CD4-positive, CD25-positive, alpha-beta regulatory T cell (primary cell): Measurements from ENCODE around the gene PHF3. TPM values are rescaled to one million over a fixed set of nuclear protein-coding genes. Genes with fewer than 3 reads are reported as not detected.
A peak's percentile ranks its signal among the peaks of the same experiment; 100 is the strongest.

Source experiments
- ATAC-seq, 2 donors: fragments of 150-1000 bp; cut with Tn5 transposase; one replicate each; pipeline ENCODE4 v1.10.0; 2021; ENCODE audit warnings: low read depth in 2 of 2, moderate number of reproducible peaks in 2 of 2, moderate library complexity in 1 of 2
- DNase-seq, 3 donors: peaks; one replicate each; pipeline versions ENCODE4 v3.0.0 to v3.0.0-alpha.2; 2012 to 2022; ENCODE audit warnings: mixed read lengths in 1 of 3
- H3K27ac ChIP-seq: one replicate; pipeline ENCODE4 v1.7.0; 2013; ENCODE audit warnings: mild to moderate bottlenecking, low read length; ENCODE audit not compliant: insufficient read depth, poor library complexity, severe bottlenecking
- H3K27me3 ChIP-seq: one replicate; pipeline ENCODE4 v1.7.0; 2013; ENCODE audit warnings: low read length; ENCODE audit not compliant: control insufficient read depth, insufficient read depth
- H3K36me3 ChIP-seq: one replicate; pipeline ENCODE4 v1.7.0; 2013; ENCODE audit warnings: mild to moderate bottlenecking, low read length, moderate library complexity; ENCODE audit not compliant: control insufficient read depth, insufficient read depth
- H3K4me1 ChIP-seq: 2 replicates; pipeline ENCODE4 v1.7.0; 2013; ENCODE audit warnings: mild to moderate bottlenecking, low read length; ENCODE audit not compliant: insufficient read depth, control insufficient read depth, poor library complexity, severe bottlenecking
- H3K4me3 ChIP-seq: one replicate; pipeline ENCODE4 v1.7.0; 2013; ENCODE audit warnings: low read depth, mild to moderate bottlenecking, low read length, moderate library complexity
- H3K9me3 ChIP-seq, 2 experiments: 1 replicate in 1 of 2; 2 replicates in 1 of 2; pipeline ENCODE4 v1.7.0; 2013; ENCODE audit warnings: low read length in 2 of 2, mild to moderate bottlenecking in 1 of 2, moderate library complexity in 1 of 2; ENCODE audit not compliant: control insufficient read depth in 2 of 2
- H3K27ac Mint-ChIP-seq, 3 donors: one replicate each; pipeline ENCODE4 v1.8.0; 2020 to 2022; ENCODE audit warnings: mild to moderate bottlenecking in 3 of 3, mixed read lengths in 3 of 3, moderate library complexity in 2 of 3
- H3K27me3 Mint-ChIP-seq: one replicate; pipeline ENCODE4 v1.8.0; 2022; ENCODE audit warnings: mild to moderate bottlenecking, mixed read lengths
- H3K36me3 Mint-ChIP-seq: one replicate; pipeline ENCODE4 v1.8.0; 2020; ENCODE audit warnings: mixed read lengths
- H3K4me1 Mint-ChIP-seq, 4 donors: one replicate each; pipeline ENCODE4 v1.8.0; 2020 to 2022; ENCODE audit warnings: mixed read lengths in 4 of 4, mild to moderate bottlenecking in 1 of 4
- H3K4me3 Mint-ChIP-seq, 4 donors: one replicate each; pipeline ENCODE4 v1.8.0; 2020 to 2022; ENCODE audit warnings: mild to moderate bottlenecking in 4 of 4, mixed read lengths in 4 of 4, moderate library complexity in 3 of 4
- H3K9me3 Mint-ChIP-seq, 7 donors: one replicate each; pipeline ENCODE4 v1.8.0; 2020 to 2022; ENCODE audit warnings: mixed read lengths in 7 of 7, mild to moderate bottlenecking in 3 of 7, moderate library complexity in 2 of 7
- polyA plus RNA-seq, 4 donors: library from polyadenylated mRNA; unstranded; fragments of 300-500 nt; fragmentation: Illumina TruSeq; gene quantifications; one replicate each; pipeline ENCODE4 v1.2.3, GENCODE V29; 2021
- total RNA-seq: library from RNA; stranded (reverse); gene quantifications from one replicate; pipeline ENCODE4 v1.2.3, GENCODE V29; 2022

PHF3 gene
- total and polyA plus RNA-seq, 5 donors from 2014 or later: 19.4 to 103 (median 23.0) TPM

- H3K27ac Mint-ChIP-seq: peak overlapping the region in 1 of 3 donors; percentile 3
- H3K9me3 Mint-ChIP-seq: peaks cover 0 to 1% (median 0%) of the 10 kb centered on the region in 7 donors
- H3K27ac ChIP-seq: no peak overlapping the region
- no peaks in the 10 kb centered on the region for H3K9me3 ChIP-seq
- H3K4me3 ChIP-seq: no peak overlapping the region
- H3K27me3 Mint-ChIP-seq: no peaks in the 10 kb centered on the region
- H3K36me3 Mint-ChIP-seq: peaks cover 12% of the 10 kb centered on the region
- peak overlapping the region in 1 of 4 donors; percentile 25 for H3K4me3 Mint-ChIP-seq
- H3K4me1 ChIP-seq: peaks cover 6% of the 10 kb centered on the region
- no peak for DNase-seq
- no peak for ATAC-seq
- peaks cover 7% of the 10 kb centered on the region for H3K36me3 ChIP-seq
- no peaks in the 10 kb centered on the region for H3K27me3 ChIP-seq
- H3K4me1 Mint-ChIP-seq: peaks cover 34 to 66% (median 45%) of the 10 kb centered on the region in 4 donors
These were observed 35.6 kb downstream of the PHF3 start for GRCh38 chr6:63671098-63671754.

GRCh38 chr6:63672582-63673129, 37.1 kb downstream of the PHF3 start:
- H3K9me3 Mint-ChIP-seq: peaks cover 0 to 1% (median 0%) of the 10 kb centered on the region in 7 donors
- H3K27ac Mint-ChIP-seq: no peak overlapping the region
- no peaks in the 10 kb centered on the region for H3K9me3 ChIP-seq
- H3K36me3 Mint-ChIP-seq: peaks cover 12% of the 10 kb centered on the region
- H3K27me3 ChIP-seq: no peaks in the 10 kb centered on the region
- DNase-seq (no peak), ATAC-seq (no peak)
- H3K27me3 Mint-ChIP-seq: no peaks in the 10 kb centered on the region
- no peak overlapping the region for H3K4me3 ChIP-seq
- no peak overlapping the region for H3K4me3 Mint-ChIP-seq
- H3K27ac ChIP-seq: no peak overlapping the region
- peaks cover 3% of the 10 kb centered on the region for H3K4me1 ChIP-seq
- H3K4me1 Mint-ChIP-seq: peaks cover 28 to 54% (median 39%) of the 10 kb centered on the region in 4 donors
- peaks cover 7% of the 10 kb centered on the region for H3K36me3 ChIP-seq

- Histone ChIP-seq H3K27me3 (no peaks in the 10 kb centered on the region), H3K9me3 (no peaks in the 10 kb centered on the region), H3K36me3 (peaks cover 7% of the 10 kb centered on the region), H3K27ac (no peak overlapping the region), H3K4me3 (no peak overlapping the region), H3K4me1 (peaks cover 3% of the 10 kb centered on the region)
- Mint-ChIP-seq H3K9me3 (peaks cover 0 to 1% (median 0%) of the 10 kb centered on the region in 7 donors), H3K27ac (no peak overlapping the region), H3K4me1 (peaks cover 24 to 49% (median 39%) of the 10 kb centered on the region in 4 donors), H3K36me3 (peaks cover 12% of the 10 kb centered on the region), H3K4me3 (no peak overlapping the region), H3K27me3 (no peaks in the 10 kb centered on the region)
- no peak for ATAC-seq
- DNase-seq: no peak
These were observed 38.1 kb downstream of the PHF3 start for GRCh38 chr6:63673692-63674091.

DNA sequence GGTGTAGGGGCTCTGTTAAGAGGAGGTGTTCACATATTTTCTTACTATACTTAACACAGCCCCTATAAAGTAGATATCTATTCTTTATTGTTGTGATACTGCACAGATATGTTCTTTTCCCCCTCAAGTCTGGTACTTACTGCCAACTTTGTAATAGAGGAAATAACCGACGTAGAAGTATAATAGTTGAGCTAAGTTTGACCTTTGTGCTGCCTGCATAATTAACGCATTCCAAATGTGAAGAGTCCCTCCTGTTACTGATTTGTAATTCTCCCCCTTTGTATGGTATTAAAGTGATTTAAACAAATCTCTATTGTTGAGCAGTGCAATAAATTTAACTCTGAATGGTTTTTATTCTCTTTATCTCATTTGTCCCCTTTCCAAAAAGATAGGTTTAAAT, 39.0 kb downstream of the PHF3 start:
- DNase-seq: no peak
- H3K9me3 Mint-ChIP-seq: no peaks in the 10 kb centered on the region
- Histone ChIP-seq H3K4me1 (peaks cover 3% of the 10 kb centered on the region), H3K27ac (no peak overlapping the region), H3K4me3 (no peak overlapping the region), H3K9me3 (no peaks in the 10 kb centered on the region), H3K27me3 (no peaks in the 10 kb centered on the region), H3K36me3 (peaks cover 11% of the 10 kb centered on the region)
- peaks cover 23 to 50% (median 40%) of the 10 kb centered on the region in 4 donors for H3K4me1 Mint-ChIP-seq
- peaks cover 12% of the 10 kb centered on the region for H3K36me3 Mint-ChIP-seq
- peak overlapping the region in 1 of 4 donors; percentile 16 for H3K4me3 Mint-ChIP-seq
- no peaks in the 10 kb centered on the region for H3K27me3 Mint-ChIP-seq
- H3K27ac Mint-ChIP-seq: peak overlapping the region in 1 of 3 donors; percentile 3
- no peak for ATAC-seq

GRCh38 chr6:63675138-63675537, 39.5 kb downstream of the PHF3 start:
- H3K36me3 Mint-ChIP-seq: peaks cover 16% of the 10 kb centered on the region
- no peak overlapping the region for H3K4me3 Mint-ChIP-seq
- Histone ChIP-seq H3K36me3 (peaks cover 11% of the 10 kb centered on the region), H3K4me1 (peaks cover 3% of the 10 kb centered on the region), H3K27me3 (no peaks in the 10 kb centered on the region), H3K27ac (no peak overlapping the region), H3K9me3 (no peaks in the 10 kb centered on the region), H3K4me3 (peak overlapping the region; percentile 9)
- no peaks in the 10 kb centered on the region for H3K9me3 Mint-ChIP-seq
- peaks cover 18 to 51% (median 41%) of the 10 kb centered on the region in 4 donors for H3K4me1 Mint-ChIP-seq
- DNase-seq (no peak), ATAC-seq (no peak)
- no peak overlapping the region for H3K27ac Mint-ChIP-seq
- no peaks in the 10 kb centered on the region for H3K27me3 Mint-ChIP-seq

DNA sequence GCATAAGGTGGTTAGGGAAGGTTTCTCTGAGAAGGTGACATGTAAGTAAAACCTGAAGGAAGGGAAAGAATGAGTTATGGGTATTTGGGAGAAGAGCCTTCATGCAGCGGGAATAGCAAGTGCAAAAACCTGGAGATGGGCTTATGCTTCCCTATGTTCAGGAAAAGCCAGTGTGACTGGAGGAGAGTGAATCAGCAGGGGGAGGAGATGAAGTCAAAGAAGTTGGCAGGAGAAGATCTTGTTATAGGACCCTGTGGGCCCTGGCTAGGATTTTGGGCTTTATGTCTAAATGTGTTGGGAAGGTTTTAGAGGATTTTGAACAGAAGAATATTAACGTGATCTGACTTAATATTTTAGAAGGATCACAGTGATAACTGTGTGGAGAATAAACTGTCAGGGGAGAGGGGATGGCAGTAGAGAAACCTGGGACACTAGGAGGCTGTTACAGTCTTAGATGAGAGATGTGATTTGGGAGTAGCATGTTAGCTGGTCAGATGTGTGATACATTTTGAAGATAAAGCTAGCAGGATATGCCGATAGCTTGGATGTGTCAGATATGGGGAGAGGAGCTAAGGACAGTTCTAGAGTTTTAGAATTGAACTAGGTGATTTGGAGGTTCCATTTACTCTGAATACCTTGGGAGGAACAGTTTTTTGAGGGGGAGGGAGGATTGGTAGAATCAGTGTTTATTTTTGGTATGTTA, 41.0 kb downstream of the PHF3 start:
- no peaks in the 10 kb centered on the region for H3K27me3 ChIP-seq
- no peak overlapping the region for H3K27ac ChIP-seq
- H3K27me3 Mint-ChIP-seq: no peaks in the 10 kb centered on the region
- peaks cover 21 to 50% (median 43%) of the 10 kb centered on the region in 4 donors for H3K4me1 Mint-ChIP-seq
- no peak overlapping the region for H3K4me3 Mint-ChIP-seq
- DNase-seq (no peak), ATAC-seq (no peak)
- H3K9me3 ChIP-seq: no peaks in the 10 kb centered on the region
- H3K36me3 ChIP-seq: peaks cover 18% of the 10 kb centered on the region
- H3K36me3 Mint-ChIP-seq: peaks cover 19% of the 10 kb centered on the region
- H3K9me3 Mint-ChIP-seq: no peaks in the 10 kb centered on the region
- no peaks in the 10 kb centered on the region for H3K4me1 ChIP-seq
- no peak overlapping the region for H3K27ac Mint-ChIP-seq
- H3K4me3 ChIP-seq: no peak overlapping the region

DNA sequence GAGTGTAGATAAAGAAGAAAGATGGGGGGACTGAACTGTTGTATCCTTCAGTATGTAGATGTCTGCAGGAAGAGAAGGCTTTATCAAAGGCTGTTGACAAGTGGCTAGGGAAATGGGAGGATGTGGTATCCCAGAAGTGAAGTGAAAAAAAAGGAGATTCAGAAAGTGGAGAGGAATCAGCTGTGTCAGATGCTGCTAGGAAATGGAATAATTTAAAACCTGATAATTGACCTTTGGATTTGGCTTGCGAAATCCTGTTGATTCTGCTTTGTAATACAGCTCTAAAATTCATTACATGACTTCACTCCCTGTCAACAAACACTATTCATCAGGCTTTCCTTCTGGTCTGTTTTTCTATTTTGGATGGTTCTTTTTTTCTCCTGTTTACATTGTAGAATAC, 41.7 kb downstream of the PHF3 start:
- peaks cover 19% of the 10 kb centered on the region for H3K36me3 Mint-ChIP-seq
- no peak overlapping the region for H3K4me3 ChIP-seq
- no peaks in the 10 kb centered on the region for H3K27me3 Mint-ChIP-seq
- DNase-seq (no peak), ATAC-seq (no peak)
- no peak overlapping the region for H3K4me3 Mint-ChIP-seq
- H3K9me3 Mint-ChIP-seq: no peaks in the 10 kb centered on the region
- H3K27ac Mint-ChIP-seq: no peak overlapping the region
- peaks cover 18% of the 10 kb centered on the region for H3K36me3 ChIP-seq
- H3K4me1 ChIP-seq: peaks cover 4% of the 10 kb centered on the region
- H3K27ac ChIP-seq: no peak overlapping the region
- H3K4me1 Mint-ChIP-seq: peaks cover 24 to 52% (median 46%) of the 10 kb centered on the region in 4 donors
- no peaks in the 10 kb centered on the region for H3K9me3 ChIP-seq
- no peaks in the 10 kb centered on the region for H3K27me3 ChIP-seq
